HG02840 (cell line): ENCODE data around the gene PSD.

Experiments
- ATAC-seq: cut with Tn5 transposase; IDR thresholded peaks from one replicate; pipeline ENCODE4 v1.9.1; 2021; ENCODE audit warnings: mild to moderate bottlenecking, moderate library complexity, moderate number of reproducible peaks; ENCODE audit not compliant: unreplicated experiment, low FRiP score

PSD gene

GRCh38 chr10:102407425-102408130 lies 11.0 kb downstream of the PSD start:
- no peak for ATAC-seq

GRCh38 chr10:102406815-102407214 lies 11.8 kb downstream of the PSD start:
- no peak for ATAC-seq

GRCh38 chr10:102405632-102406031 lies 13.0 kb downstream of the PSD start:
- ATAC-seq, result no peak

- ATAC-seq, result no peak
These were observed 13.4 kb downstream of the PSD start for GRCh38 chr10:102405108-102405571.

- no peak for ATAC-seq
These were observed 14.1 kb downstream of the PSD start for GRCh38 chr10:102404361-102405107.

- no peak for ATAC-seq
These were observed 15.5 kb downstream of the PSD start for GRCh38 chr10:102403115-102403514.

GRCh38 chr10:102402512-102402896 lies 16.1 kb downstream of the PSD start:
- ATAC-seq, result no peak

GRCh38 chr10:102401735-102402511 lies 16.7 kb downstream of the PSD start:
- no peak for ATAC-seq

- ATAC-seq, result no peak
These were observed 17.3 kb downstream of the PSD start for GRCh38 chr10:102401342-102401654.

- no peak for ATAC-seq
These were observed 17.8 kb downstream of the PSD start for GRCh38 chr10:102400598-102401341.

GRCh38 chr10:102400076-102400475 lies 18.5 kb downstream of the PSD start:
- ATAC-seq, result no peak

- peak; percentile 26 for ATAC-seq
These were observed 19.2 kb downstream of the PSD start for GRCh38 chr10:102399217-102400021.

GRCh38 chr10:102398172-102399020 lies 20.2 kb downstream of the PSD start:
- no peak for ATAC-seq

GRCh38 chr10:102397222-102398171 lies 21.1 kb downstream of the PSD start:
- no peak for ATAC-seq

GRCh38 chr10:102396730-102397151 lies 21.8 kb downstream of the PSD start:
- ATAC-seq, result no peak

GRCh38 chr10:102396317-102396650 lies 22.3 kb downstream of the PSD start:
- no peak for ATAC-seq

- ATAC-seq, result peak; percentile 30
These were observed 22.9 kb downstream of the PSD start, which contains the start of gene NFKB2 for GRCh38 chr10:102395400-102396316. TSS of gene NFKB2 (plus strand) at chr10:102395705. CDS start at chr10:102395960, 255 bp downstream.
